GM04504 (cell line): ENCODE results near the gene MOCS1.
A peak's percentile ranks its signal among the peaks of the same experiment; 100 is the strongest.

ENCODE experiments used
- DNase-seq: peaks from one replicate; pipeline ENCODE4 v3.0.0-alpha.2; 2012; ENCODE audit warnings: low read depth

The MOCS1 gene

DNA sequence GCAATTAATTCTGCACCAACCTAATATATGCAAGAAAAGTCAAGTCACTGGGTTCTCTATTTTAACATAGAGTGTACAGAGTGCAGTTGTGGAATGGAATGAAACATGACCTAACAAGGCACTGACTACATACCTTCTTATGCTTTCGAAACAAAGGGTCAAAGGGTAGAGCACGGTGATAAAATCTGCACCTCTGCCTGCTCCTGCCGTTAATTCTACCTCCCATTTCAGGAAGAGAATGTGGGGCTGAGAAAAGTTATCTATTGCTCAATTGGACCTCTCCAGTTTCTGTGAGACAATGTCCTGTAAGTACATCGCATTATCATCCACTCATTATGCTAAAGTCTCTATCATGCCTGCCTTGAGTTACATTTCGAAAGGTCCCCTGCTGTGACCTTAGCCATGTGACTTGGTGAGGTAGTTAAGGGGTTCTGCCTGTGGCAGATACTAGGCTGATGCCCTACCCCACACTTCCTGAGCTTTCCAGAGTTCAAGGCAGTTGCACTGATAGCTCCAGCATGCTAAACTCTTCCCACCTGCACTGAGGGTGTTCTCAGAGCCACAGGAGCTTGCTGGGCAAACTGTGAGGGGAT is 14.0 kb upstream of the MOCS1 start:
- DNase-seq = no peak

DNA sequence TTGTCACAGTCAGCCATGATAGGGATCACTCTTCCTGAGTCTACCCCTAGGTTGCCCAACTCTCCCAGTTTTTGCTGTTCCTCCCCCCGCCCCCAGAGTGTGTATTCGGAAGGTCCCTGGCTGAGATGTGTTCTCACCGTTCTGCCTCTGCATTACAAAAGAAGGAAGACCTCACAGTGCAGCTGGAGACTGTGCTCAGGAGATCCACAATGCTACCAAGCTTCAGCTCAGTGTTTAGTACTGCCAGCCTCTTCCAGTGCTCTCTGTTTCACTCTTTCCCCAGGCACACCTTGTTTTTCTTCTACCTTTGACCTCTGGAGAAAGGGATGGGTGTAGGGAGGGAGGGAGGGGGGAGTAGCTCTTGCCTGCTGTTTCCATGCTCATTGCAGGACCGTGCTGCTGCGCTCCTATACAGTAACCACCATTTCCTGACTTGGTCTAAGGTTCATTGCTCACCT is 13.4 kb upstream of the MOCS1 start:
- DNase-seq = no peak

DNA sequence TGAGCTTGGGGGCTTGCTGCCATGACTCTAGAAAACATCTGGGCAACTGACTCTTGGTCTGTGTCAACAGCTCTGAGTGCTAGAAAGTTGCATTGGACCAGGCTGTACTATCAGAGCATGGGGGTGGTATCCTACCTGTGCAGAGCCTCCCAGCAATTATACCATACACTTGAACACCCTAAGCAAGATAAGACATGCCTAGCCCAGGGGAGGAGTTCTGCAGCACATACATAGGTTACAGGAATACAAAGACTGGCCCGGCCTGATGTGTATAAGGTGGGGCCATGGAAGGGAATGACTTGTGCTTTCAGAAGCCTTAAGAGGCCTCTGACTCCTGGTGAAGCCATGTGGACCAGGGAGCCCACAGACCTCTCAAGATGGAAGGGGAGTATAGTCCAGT is 11.4 kb upstream of the MOCS1 start:
- no peak for DNase-seq

DNA sequence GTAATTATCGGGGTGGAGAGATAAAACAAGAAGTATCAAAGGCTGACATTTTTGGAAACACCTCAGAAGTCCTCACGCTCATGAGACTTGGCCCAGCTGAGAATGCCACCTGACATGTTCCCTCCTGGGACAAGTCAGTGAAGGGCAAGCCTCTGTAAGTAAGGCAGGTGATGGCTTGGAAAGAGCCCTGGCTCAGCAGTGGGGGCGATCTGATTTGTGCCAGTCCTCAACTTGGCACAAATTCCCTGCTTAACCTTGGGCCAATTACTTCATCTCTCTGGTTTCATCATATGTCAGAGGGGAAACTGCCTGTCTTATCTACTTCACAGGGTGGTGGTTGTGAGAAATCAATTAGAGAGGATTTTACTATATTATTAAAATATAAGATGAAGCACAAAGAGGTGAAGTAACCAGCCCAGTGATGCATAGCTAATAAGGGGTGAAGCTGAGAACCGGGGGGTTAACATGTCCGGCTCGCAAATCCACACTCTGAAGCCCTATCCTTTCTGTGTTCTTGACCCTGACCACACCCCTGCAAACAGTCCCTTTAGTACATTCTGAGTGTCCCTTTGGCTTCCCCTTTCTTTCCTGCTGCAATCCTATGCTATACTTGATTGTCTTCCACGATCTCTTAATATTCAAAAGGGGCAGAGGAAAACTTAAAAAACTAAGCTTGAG is 8.8 kb upstream of the MOCS1 start:
- DNase-seq = no peak

DNA sequence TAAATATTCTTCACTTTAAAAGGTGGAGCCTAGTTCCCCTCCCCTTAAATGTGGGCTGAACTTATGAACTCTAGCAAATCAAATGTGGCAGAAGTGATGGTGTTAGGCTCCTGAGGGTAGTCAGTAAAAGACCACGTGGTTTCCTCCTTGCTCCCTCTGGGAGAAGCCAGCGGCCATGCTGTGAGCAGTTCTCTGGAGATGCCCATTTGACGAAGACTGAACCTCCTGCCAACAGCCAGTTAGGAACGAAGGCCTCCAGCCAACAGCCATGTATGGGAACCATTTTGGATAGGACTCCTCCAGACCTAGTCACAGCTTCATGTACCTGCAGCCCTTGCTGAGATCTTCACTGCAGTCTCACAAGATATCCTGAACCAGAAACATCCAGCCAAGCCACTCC is 7.6 kb upstream of the MOCS1 start:
- no peak for DNase-seq

DNA sequence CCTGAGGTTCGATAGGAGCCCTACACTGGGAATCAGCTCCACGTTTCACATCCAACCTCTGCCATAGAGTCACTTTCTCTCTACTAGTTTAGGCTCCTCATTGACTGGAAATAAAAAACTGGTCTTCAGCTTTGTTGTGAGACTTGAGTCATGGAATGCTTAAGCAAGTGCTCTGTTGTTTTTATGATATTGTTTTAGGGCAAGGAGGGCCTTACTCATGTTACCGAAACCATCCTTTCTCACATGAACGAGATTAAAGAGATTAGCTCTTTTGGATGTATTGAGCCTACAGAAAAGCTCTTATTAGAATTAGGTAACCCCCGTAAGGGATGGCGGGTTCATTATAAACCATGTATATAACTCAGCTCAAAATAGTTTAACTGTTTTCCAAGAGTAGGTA is 6.9 kb upstream of the MOCS1 start:
- no peak for DNase-seq

DNA sequence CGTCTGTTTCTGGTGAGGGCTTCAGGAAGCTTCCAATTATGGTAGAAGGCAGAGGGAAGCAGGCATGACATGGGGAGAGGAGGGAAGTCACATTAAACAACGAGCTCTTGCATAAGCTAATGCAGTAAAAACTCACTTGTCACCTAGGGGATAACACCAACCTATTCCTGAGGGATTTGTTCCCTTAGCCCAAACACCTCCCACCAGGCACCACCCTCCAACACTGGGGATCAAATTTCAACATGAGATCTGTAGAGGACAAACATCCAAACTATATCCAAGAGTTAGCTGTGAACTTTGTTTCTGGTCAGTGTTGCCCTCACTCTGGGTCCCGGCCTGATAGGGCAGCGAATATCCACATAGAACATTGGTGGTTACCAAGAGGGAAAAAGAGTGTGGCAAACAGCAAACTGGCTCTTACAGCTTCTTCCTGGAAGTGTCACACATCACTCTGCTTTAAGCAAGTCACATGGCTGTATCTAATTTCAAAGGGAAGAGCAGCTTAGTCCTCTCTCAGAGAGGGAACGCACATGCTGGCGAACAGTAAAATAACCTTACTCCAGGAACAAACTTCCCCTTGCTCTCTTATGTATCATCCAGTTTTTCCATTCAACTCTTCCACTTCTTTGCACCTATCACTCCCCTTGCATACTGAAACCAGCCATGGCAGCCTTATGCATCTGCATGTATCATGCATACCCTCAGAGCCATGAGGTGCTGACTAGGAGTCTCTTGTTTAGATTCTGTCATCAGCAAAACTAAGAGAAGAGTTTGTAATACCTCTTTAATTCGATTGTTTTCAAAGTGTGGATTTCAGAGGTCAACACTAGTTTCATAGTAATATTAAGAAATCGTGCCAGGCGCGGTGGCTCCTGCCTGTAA is 4.8 kb upstream of the MOCS1 start:
- no peak for DNase-seq

DNA sequence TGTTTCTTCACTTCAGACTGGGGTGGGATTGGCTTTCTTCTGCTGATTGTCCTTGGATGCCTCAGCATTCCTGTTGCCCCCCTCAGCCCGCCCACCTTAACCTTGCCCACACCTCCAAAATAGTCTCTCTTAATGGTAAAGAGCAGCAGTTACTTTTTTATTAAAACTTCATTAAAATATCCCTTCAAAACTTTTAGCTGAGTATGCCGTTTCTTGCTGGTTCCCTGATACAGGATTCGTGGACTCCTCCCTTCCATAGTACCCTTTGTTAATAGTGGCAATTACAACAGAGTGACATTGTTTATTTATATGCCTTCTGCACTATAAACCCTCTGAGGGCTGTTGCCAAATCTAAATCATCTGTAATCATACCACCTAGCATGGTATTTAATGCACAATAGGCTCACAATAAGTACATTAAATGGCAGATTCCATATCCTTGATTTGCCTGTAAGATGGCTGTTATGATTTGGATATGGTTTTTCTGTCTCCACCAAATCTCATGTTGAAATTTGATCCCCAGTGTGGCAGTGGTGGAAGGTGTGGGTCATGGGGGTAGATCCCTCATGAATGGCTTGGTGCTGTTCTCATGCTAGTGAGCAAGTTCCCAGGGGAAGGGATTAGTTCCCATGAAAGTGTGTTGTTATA is 3.5 kb upstream of the MOCS1 start:
- no peak for DNase-seq

DNA sequence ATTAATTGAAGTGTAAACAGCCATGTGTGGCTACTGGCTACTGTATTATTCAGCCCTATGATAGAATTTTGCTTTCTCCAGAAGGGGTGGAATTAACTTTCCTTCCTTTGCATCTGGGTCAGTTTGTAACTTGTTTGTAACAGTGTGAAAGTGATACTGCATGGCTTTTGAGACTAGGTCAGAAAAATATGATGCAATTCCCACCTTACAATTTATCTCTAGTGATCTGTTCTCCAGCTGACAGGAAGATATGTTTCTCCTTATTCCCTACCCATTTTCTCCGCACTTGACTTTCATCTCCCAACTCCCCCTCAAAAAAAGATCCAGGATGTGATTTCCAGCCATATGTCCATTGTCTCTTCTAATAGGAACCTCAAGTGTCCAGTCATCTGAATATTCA is 2.6 kb upstream of the MOCS1 start:
- DNase-seq = no peak

DNA sequence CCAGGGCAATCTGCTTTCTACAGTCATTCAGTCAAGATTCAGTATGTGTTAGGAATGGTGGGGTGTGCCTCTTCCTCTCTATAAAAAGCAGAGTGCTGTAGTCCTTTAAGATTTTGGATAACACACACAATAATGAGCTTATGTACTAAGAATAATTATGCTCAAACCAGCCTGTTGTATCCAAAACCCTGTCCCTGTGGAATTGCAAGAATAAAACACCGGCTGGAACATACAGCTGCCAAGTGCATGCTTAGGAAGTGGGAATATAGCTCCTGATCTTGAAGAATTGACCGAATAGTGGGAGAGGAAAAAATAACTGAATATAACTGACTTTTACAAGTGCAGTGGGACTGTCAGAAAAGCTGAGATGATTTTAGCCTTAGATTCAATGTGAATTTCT is 979 bp upstream of the MOCS1 start:
- DNase-seq = no peak

DNA sequence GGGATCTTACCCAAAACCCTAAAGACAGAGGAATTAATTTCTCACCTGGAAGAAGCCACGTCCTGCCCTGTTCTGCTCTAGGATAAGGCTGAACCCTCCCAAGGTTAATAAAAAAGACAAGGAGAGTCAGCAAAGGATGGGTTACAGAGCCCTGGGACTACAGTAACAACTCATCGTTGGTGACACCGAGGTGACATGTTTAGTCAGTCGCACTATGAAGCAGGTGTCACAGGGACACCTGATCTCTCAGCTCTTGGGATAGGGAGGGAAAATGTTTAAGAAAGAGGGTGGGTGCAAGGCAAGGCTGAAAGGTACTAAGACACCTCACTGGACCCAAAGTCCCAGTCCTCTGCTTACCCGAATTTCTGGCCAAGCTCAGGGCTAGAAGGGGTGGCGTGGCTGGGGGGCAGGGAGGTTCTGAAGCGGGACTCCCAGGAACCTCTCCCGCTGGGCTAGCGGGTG is 562 bp downstream of the MOCS1 start:
- no peak for DNase-seq

DNA sequence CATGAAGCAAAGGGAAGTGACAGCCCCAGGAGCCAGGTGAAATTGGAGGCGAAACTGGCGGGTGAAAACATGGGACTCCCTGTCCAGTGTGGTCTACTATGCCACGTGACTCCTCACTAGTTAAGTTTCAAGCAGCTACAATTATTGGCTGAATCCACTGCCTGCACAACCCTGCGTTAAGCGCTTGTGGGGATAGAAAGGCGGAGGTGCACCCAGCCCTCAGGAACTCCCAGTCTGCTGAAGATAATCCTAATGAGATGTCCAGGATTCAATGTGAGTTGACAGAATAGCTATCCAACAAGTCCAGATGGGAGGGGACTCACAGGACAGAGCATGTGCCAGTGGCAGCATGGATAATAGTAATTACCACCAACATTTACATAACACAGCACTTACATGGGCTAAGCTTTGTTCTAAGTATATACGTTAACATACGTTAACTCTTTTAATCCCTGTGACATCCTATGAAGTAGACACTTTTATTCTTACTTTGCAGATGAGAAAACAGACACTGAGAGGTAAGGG is 1.8 kb downstream of the MOCS1 start:
- DNase-seq = no peak

DNA sequence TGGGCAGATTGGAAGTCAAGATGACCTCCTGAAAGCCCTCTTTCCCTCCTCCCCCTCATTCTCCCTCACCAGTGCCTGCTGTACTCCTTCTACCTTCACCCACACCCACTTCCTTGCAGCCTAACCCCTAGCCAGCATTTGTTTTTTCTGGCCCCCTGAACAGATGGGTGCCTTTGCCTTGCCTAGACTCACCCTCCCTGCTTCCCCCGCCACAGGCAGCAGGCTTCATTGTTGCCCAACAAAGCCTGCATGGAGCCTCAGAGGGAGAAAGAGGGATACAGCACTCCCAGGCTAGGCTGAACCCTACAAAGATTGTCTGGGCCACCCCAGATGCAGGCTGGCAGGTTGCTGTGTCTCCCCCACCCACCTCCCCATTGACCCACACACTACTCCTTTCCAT is 2.7 kb downstream of the MOCS1 start:
- no peak for DNase-seq

DNA sequence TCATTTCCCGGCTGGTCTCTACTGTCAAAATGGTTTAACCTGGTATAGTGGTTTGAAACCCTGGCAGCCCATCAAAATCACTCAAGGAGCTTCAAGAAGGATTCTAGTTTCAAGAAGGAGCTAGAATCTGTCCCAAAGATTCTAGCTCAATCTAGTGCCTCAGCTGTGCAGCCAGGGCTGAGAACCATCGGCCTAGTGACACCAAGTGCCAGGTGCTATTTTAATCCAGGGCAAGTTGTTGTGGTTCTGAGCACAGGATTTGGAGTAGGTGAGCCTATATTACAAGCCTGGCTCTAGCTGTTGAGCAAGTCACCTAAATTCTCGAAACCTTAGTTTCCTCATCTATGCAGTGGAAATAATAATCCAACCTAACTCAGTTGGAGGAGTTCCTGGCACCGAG is 3.7 kb downstream of the MOCS1 start:
- DNase-seq = no peak

DNA sequence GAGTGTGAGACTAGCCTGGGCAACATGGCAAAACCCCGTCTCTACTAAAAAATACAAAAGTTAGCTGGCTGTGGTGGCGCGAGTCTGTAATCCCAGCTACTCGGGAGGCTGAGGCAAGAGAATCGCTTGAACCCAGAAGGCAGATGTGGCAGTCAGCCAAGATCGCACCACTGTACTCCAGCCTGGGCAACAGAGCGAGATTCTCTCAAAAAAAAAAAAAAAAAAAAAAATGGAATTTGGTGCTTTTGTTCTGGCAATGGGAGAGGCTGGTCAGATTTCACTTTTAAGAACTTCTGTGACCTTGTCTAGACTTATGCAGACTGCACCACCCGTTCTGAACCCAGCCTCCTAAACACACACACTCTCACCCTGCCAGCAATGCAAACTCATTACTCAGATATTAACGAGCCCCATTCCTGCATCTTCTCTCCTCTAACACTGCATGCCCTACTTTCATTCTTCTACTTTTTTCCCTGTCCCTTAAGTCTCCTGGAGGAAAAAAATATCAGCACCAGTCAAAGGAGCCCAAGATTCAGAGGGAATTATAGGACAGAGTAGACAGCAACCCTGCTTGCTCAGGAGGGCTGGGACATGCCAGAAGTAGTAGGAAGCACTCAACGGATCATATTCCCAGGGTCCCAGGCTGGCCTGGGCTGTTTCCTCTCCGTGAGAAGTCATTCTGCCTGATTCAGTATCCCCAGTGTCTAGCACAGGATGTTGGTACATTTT is 4.4 kb downstream of the MOCS1 start:
- peak; percentile 19 for DNase-seq

DNA sequence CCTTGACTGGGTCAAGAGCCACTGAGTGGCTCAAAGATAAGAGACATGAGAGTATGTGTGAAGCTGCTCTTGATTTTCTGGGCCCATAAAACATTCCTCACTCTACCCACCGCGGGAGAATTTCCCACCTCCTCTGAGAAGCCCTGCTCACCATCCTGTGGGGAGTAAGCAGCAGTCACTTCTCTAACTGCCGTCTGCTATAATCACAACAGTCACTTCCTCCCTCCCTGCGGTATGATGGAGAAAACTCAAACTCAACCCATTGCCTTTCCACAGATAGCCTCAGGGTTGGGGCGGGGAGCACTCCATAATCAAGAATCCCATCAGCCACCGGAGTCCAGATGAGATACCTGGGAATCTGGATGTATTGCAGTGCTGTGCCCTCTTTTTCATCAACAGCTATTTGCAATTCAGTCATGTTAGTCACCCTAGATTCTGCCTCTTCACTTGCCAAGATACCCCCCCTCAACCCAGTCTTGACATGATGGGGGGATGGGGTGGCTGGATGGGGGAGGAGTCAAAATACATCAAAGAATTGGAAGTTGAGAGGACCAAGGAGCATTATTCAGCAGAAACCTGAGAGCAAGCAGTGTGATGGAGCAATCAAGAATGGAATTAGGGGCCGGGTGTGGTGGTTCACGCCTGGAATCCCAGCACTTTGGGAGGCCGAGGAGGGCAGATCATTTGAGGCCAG is 5.1 kb downstream of the MOCS1 start:
- no peak for DNase-seq

DNA sequence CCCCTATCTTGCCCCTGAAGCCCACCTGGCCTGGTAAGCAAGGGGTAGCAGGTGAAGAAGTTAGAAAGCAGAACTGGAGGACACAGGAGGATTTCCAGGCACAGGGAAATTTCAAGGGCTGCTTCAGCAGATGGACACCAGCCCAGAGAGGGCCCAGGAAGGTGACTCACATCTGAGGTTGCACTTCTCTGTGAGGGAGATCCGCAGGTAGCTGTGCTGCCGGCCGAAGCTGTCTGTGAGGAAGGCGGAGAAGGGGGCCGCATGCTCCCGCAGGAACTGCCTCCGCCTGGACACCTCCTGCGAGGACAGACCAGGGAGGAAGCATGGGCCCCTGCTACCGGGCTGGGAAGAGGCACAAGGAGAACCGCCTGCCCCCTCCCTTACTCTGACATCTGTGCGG is 7.1 kb downstream of the MOCS1 start:
- no peak for DNase-seq

DNA sequence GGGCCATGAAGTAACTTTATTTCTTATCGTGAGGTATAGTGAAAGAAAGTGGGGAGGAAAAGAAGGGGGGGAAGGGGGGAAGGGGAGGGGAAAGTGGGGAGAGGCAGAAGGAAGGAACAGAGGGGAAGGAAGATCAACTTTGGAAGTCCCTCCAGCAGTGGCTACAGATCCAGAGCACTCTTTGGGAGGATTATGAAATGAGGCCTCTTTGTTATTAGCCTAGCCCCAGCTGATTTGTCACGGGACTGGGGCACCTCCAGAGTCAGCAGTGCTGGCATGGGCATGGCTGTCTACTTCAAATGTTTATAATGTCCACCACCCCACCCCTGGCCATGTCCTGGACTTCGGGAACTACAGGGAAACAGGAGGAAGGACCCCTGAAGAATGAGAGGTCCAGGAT is 7.6 kb downstream of the MOCS1 start:
- no peak for DNase-seq

DNA sequence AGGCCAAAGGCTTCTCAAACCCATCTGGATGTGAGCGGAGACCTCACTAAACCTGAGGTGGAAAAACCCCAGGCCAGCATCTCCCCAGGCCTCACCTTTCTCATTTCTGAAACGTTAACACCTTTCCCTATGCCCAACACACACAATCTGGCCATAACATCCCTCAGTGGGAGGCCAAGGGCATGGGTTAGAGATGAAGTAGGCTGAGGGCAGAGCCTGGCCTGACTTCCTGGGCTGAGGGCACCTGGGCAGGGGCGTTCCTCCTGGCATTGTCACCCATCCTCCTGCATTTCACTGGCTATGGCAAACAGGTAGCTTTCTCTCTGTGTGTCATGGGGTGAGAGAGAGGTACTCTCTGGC is 8.4 kb downstream of the MOCS1 start:
- no peak for DNase-seq

DNA sequence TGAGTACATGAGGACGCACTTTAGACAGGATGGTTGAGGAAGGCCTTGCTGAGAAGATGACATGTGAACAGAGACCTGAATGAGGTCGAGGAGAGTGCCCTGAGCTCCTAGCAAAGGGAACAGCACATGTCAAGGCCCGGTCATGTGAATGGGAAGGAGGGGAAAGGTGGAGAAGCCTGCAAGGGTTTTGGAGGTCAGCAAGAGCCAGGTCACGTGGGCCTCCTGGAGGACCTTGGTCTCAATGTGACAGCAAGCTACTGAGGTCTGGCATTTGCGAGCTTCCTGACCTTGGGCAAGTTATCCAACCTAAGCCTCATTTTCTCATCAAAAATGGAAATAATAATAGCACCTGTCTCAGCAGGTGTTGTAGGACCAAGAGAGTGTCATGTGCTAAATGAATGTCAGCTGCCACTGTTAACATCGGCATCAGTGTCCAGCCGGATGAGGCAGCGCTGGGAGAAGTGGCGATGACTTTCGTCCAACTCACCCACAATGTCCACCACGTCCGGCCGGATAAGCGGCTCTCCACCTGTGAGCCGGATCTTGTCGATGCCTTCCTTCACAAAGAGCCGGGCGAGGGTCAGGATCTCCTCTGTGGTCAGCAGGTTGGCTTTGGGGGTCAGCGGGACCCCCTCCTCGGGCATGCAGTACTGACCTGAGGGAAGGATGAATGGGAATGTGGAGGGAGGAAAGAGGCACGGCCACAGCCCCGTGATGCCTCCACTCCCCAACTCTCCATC is 8.9 kb downstream of the MOCS1 start:
- DNase-seq = no peak
